A549 (cell line): ENCODE data around the gene TMEM240. TPM values are rescaled to one million over a fixed set of nuclear protein-coding genes. Genes with fewer than 3 reads are reported as not detected.

Experiments
- ATAC-seq, 2 experiments: fragments of 200-7000 bp in 1 of 2; fragments of >200 bp in 1 of 2; cut with Nextera tagmentation in 1 of 2; cut with Tn5 transposase in 1 of 2; 3 replicates each; pipeline versions ENCODE4 v1.8.0 to v1.9.1; 2018 to 2020; ENCODE audit warnings: mild to moderate bottlenecking in 1 of 2, moderate library complexity in 1 of 2
- CTCF ChIA-PET: fragments of 300-600 bp; sonication (Branson Sonifier 250); formaldehyde crosslinking; extraction: SDS; loops from one replicate; lab custom pipeline; 2021; ENCODE audit warnings: antibody characterized with exemption, inconsistent platforms; lab: Yijun Ruan, JAX
- POLR2A ChIA-PET: fragments of 350-600 bp; formaldehyde crosslinking; extraction: SDS; loops from one replicate; lab custom pipeline; 2021; ENCODE audit warnings: antibody characterized with exemption, inconsistent platforms; lab: Yijun Ruan, JAX
- DNase-seq, 2 experiments: peaks; one replicate each; pipeline versions ENCODE4 v3.0.0 to v3.0.0-alpha.2; 2011 to 2016; ENCODE audit warnings: low read depth in 1 of 2, low spot score in 1 of 2
- FAIRE-seq: peaks from 2 replicates; lab custom pipeline; 2011; peaks lifted over from hg19 to GRCh38; lab: Jason Lieb, UNC
- H3K27ac ChIP-seq, 2 experiments: fragments of >200 bp; sonication (Bioruptor Twin); formaldehyde crosslinking; 3 replicates each; pipeline ENCODE4 v1.5.1; 2016 to 2017
- H3K4me1 ChIP-seq: fragments of >200 bp; sonication (Bioruptor Twin); formaldehyde crosslinking; 3 replicates; pipeline ENCODE4 v1.6.1; 2016
- H3K4me2 ChIP-seq: fragments of >200 bp; sonication (Bioruptor Twin); formaldehyde crosslinking; 3 replicates; pipeline ENCODE4 v1.6.1; 2016
- H3K4me3 ChIP-seq: fragments of >200 bp; sonication (Bioruptor Twin); formaldehyde crosslinking; 3 replicates; pipeline ENCODE4 v1.5.1; 2016
- H3K9me3 ChIP-seq: fragments of >200 bp; sonication (Bioruptor Twin); formaldehyde crosslinking; 3 replicates; pipeline ENCODE4 v1.6.1; 2016
- BHLHE40 ChIP-seq: IDR thresholded peaks from 2 replicates; pipeline ENCODE4 v1.6.1; 2012; ENCODE audit warnings: low read depth, low read length, inconsistent platforms
- CHD2 ChIP-seq: fragments of 150-350 bp; IDR thresholded peaks from 2 replicates; pipeline ENCODE4 v1.6.1; 2014; ENCODE audit warnings: low read length; ENCODE audit not compliant: partially characterized antibody
- CHD4 ChIP-seq: fragments of 200-600 bp; sonication (generic); IDR thresholded peaks from 2 replicates; pipeline ENCODE4 v1.6.1; 2016; ENCODE audit warnings: antibody characterized with exemption, mild to moderate bottlenecking, borderline replicate concordance
- EHF ChIP-seq: fragments of 250-450 bp; sonication (Bioruptor Pico); IDR thresholded peaks from 2 replicates; pipeline ENCODE4 v1.5.0; 2020; ENCODE audit warnings: mild to moderate bottlenecking
- EHMT2 ChIP-seq: fragments of 200-600 bp; sonication (generic); IDR thresholded peaks from 2 replicates; pipeline ENCODE4 v1.6.1; 2016; ENCODE audit warnings: antibody characterized with exemption, low read depth, mild to moderate bottlenecking, moderate library complexity
- EP300 ChIP-seq, 2 experiments: fragments of >200 bp; sonication (Bioruptor Twin); formaldehyde crosslinking; IDR thresholded peaks; 2 replicates in 1 of 2; 3 replicates in 1 of 2; pipeline ENCODE4 v1.6.1; 2016 to 2017
- ESRRA ChIP-seq: fragments of 150-350 bp; IDR thresholded peaks from 2 replicates; pipeline ENCODE4 v1.6.1; 2014; ENCODE audit warnings: mild to moderate bottlenecking, low read length, borderline replicate concordance
- FOSL2 ChIP-seq, 2 experiments: fragments of 450-650 bp in 1 of 2; fragments of >200 bp in 1 of 2; sonication (Bioruptor Twin) in 1 of 2; formaldehyde crosslinking; IDR thresholded peaks; 2 replicates each; pipeline versions ENCODE4 v1.5.0 to v1.6.1; 2016 to 2020; ENCODE audit warnings: mild to moderate bottlenecking in 1 of 2, moderate library complexity in 1 of 2
- GATA3 ChIP-seq: IDR thresholded peaks from 2 replicates; pipeline ENCODE4 v1.6.1; 2012; ENCODE audit warnings: borderline replicate concordance
- JUN ChIP-seq, 2 experiments: fragments of >200 bp; sonication (Bioruptor Twin); formaldehyde crosslinking; IDR thresholded peaks; 2 replicates in 1 of 2; 3 replicates in 1 of 2; pipeline ENCODE4 v1.6.1; 2016 to 2017
- JUNB ChIP-seq: fragments of >200 bp; sonication (Bioruptor Twin); formaldehyde crosslinking; IDR thresholded peaks from 2 replicates; pipeline ENCODE4 v1.6.1; 2016
- KDM5A ChIP-seq: fragments of 200-600 bp; sonication (generic); IDR thresholded peaks from 2 replicates; pipeline ENCODE4 v1.6.1; 2016; ENCODE audit warnings: antibody characterized with exemption, mild to moderate bottlenecking
- MAFK ChIP-seq: fragments of 450-650 bp; IDR thresholded peaks from 2 replicates; pipeline ENCODE4 v1.6.1; 2014; ENCODE audit not compliant: partially characterized antibody
- NFE2L2 ChIP-seq: fragments of 150-350 bp; conservative IDR thresholded peaks from 2 replicates; pipeline ENCODE4 v1.6.1; 2014; ENCODE audit warnings: low read length
- NPAS2 ChIP-seq: fragments of 250-450 bp; sonication (Bioruptor Pico); IDR thresholded peaks from 2 replicates; pipeline ENCODE4 v1.8.0; 2022; ENCODE audit warnings: mild to moderate bottlenecking, moderate library complexity, borderline replicate concordance
- NR3C1 ChIP-seq: fragments of >200 bp; sonication (Bioruptor Twin); formaldehyde crosslinking; IDR thresholded peaks from 3 replicates; pipeline ENCODE4 v1.6.1; 2017
- RAD21 ChIP-seq, 2 experiments: fragments of >200 bp in 1 of 2; sonication (Bioruptor Twin) in 1 of 2; formaldehyde crosslinking in 1 of 2; IDR thresholded peaks in 1 of 2; conservative IDR thresholded peaks in 1 of 2; 2 replicates in 1 of 2; 3 replicates in 1 of 2; pipeline ENCODE4 v1.6.1; 2012 to 2018; ENCODE audit warnings: inconsistent platforms in 1 of 2
- ZFP36 ChIP-seq: fragments of 450-650 bp; IDR thresholded peaks from 2 replicates; pipeline ENCODE4 v1.6.1; 2014; ENCODE audit warnings: borderline replicate concordance; ENCODE audit not compliant: partially characterized antibody
- ZSCAN20 ChIP-seq: fragments of 250-450 bp; sonication (Bioruptor Pico); IDR thresholded peaks from 2 replicates; pipeline ENCODE4 v1.8.0; 2022; ENCODE audit warnings: mild to moderate bottlenecking, moderate library complexity
- WGBS: methylation state at CpG from one replicate; pipeline ENCODE4 v1.1.6; 2017; ENCODE audit errors: missing lambda C conversion rate; 5-methylcytosine and 5-hydroxymethylcytosine counted together
- polyA plus RNA-seq, 4 experiments: library from polyadenylated mRNA; depleted of rRNA in 3 of 4; stranded (reverse); fragments of >200 nt; fragmentation: RNase III in 1 of 4; extraction: RNeasy Plus Mini Kit Qiagen cat#74134 plus additional on column Dnase treatment in 1 of 4; gene quantifications; 2 replicates in 3 of 4; 3 replicates in 1 of 4; pipeline ENCODE4 v1.2.3, GENCODE V29; 2011 to 2017
- TF ChIP-seq, protein P1 (sequence below): fragments of >200 bp; sonication (Bioruptor Twin); formaldehyde crosslinking; IDR thresholded peaks from 3 replicates; pipeline ENCODE4 v1.6.1; 2016
- TF ChIP-seq, protein P2 (sequence below): IDR thresholded peaks from 2 replicates; pipeline ENCODE4 v1.6.1; 2012
- TF ChIP-seq, protein P3 (sequence below): fragments of 250-450 bp; sonication (Bioruptor Pico); IDR thresholded peaks from 2 replicates; pipeline ENCODE4 v1.5.0; 2020; ENCODE audit warnings: low read depth, mild to moderate bottlenecking, moderate library complexity
- TF ChIP-seq, protein P4 (sequence below): IDR thresholded peaks from 2 replicates; pipeline ENCODE4 v1.6.1; 2012; ENCODE audit warnings: low read depth, borderline replicate concordance
- TF ChIP-seq, protein P5 (sequence below): fragments of 150-350 bp; IDR thresholded peaks from 2 replicates; pipeline ENCODE4 v1.6.1; 2014; ENCODE audit warnings: low read depth, mild to moderate bottlenecking, low read length

The TMEM240 gene
- polyA plus RNA-seq, 2 of the 4 experiments (the other 2 are of a cell fraction) = 0.14 to 1.1 TPM

DNA sequence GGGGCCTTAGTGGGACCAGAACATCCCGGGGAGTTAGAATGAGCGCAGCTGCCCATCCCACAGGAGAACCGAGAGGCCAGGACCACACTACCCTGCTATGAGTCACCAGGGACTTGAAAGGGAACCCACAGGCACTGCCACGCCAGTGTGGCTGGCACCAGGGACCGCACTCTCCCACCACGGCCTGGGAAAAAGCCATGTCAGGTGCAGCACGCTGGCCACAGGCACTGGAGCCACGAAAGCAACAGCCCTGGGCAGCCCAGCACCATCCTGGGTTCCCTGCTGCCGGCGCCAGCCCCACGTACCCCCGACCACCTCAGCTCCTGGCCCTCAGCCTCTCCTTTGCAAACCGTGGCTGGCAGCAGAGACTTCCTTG is 14.1 kb upstream of the TMEM240 start:
- no peak; a peak in 2 of 6 replicates for ATAC-seq
- Histone ChIP-seq H3K4me3 (no peak overlapping the region), H3K4me1 (peaks cover 6% of the 10 kb centered on the region), H3K9me3 (no peaks in the 10 kb centered on the region), H3K27ac (no peak overlapping the region), H3K4me2 (no peak overlapping the region)
- POLR2A ChIA-PET = no interaction called here
- CTCF ChIA-PET = interaction anchor here (1.0 to 1.5 kb wide), 4 partner anchors 9 to 49 kb away, joined by 3 read pairs; no protein-coding TSS in a partner anchor
- WGBS = 86% methylated on average over 12 of the region's 13 CpGs
- TF ChIP-seq EP300 (IDR thresholded peaks at IDR 0.05) = no peak
- TF ChIP-seq BHLHE40 = no peak
- TF ChIP-seq NPAS2 = no peak
- no peak for TF ChIP-seq CHD2
- TF ChIP-seq CHD4 = no peak
- TF ChIP-seq RAD21 (conservative IDR thresholded peaks at IDR 0.05 in 1 of 2, IDR thresholded peaks at IDR 0.05 in 1 of 2) = no peak
- TF ChIP-seq MAFK = no peak
- no peak for TF ChIP-seq NR3C1
- no peak for TF ChIP-seq JUNB
- no peak for DNase-seq
- no peak for FAIRE-seq

DNA sequence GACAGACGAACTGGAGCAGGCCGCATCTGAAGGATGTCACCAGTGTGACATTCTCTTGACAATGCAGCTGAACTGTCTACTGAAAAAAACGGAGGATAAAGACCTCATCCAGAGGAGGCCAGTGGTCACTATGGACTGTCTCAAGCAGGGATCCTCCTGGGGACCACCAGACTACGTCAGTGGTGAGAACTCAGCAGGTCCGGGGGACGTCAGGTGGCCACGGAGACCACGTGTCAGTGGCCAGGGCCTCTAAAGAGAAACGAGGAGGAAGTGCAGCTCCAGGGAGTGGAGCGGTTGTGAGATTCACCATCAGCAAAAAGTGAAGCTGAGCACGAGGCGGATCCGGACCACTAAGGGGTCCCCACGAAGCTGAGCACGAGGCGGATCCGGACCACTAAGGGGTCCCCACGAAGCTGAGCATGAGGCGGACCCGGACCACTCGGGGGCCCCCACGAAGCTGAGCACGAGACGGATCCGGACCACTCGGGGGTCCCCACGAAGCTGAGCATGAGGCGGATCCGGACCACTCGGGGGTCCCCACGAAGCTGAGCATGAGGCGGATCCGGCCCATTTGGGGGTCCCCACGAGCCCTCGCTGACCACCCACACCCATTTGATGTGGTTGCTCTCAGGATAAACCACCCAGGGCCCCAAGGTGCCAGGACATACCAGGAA is 13.5 kb upstream of the TMEM240 start:
- no peak for DNase-seq
- no peak overlapping the region for H3K27ac ChIP-seq
- H3K9me3 ChIP-seq = no peaks in the 10 kb centered on the region
- H3K4me1 ChIP-seq = peaks cover 6% of the 10 kb centered on the region
- no peak for ATAC-seq
- ChIA-PET POLR2A (no interaction called here), CTCF (interaction anchor here (1.0 to 1.5 kb wide), 2 partner anchors 9 to 50 kb away, joined by 3 read pairs; no protein-coding TSS in a partner anchor)
- no peak overlapping the region for H3K4me2 ChIP-seq
- TF ChIP-seq ZFP36 = no peak
- TF ChIP-seq ESRRA = no peak
- TF ChIP-seq, all 56 proteins: peak for 0
- no peak for FAIRE-seq
- 94% methylated on average over 35 of the region's 35 CpGs for WGBS
- no peak overlapping the region for H3K4me3 ChIP-seq

DNA sequence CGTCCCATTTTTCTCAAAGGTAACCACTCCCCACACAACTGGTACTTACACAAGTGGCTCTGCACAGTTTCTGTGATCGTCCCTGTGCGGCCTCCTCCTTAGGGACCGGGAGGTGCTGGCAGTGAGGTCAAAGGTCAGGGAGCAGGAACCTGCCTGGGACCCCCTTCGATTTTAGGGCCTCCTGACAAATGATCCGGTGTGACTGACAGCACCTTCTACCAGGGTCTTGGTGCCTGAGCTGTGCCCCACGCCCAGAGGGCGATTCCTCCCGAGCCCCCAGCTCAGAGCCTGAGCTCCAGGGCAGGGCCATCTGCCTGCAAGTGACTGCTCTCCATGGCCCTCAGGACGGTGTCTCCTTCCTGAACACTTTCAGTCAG is 11.8 kb upstream of the TMEM240 start:
- 86% methylated on average over 10 of the region's 10 CpGs for WGBS
- POLR2A ChIA-PET = no interaction called here
- no peak for TF ChIP-seq ZFP36
- TF ChIP-seq, protein P1, sequence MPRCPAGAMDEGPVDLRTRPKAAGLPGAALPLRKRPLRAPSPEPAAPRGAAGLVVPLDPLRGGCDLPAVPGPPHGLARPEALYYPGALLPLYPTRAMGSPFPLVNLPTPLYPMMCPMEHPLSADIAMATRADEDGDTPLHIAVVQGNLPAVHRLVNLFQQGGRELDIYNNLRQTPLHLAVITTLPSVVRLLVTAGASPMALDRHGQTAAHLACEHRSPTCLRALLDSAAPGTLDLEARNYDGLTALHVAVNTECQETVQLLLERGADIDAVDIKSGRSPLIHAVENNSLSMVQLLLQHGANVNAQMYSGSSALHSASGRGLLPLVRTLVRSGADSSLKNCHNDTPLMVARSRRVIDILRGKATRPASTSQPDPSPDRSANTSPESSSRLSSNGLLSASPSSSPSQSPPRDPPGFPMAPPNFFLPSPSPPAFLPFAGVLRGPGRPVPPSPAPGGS = no peak
- no peak for TF ChIP-seq FOSL2 (IDR thresholded peaks at IDR 0.05)
- TF ChIP-seq FOSL2 (CRISPR knock-in tag; IDR thresholded peaks at IDR 0.05) = no peak
- TF ChIP-seq GATA3 = no peak
- TF ChIP-seq, protein P2, sequence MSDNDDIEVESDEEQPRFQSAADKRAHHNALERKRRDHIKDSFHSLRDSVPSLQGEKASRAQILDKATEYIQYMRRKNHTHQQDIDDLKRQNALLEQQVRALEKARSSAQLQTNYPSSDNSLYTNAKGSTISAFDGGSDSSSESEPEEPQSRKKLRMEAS = no peak
- no peak for TF ChIP-seq KDM5A
- no peak for TF ChIP-seq EHF (CRISPR knock-in tag)
- no peak for TF ChIP-seq NFE2L2
- TF ChIP-seq NPAS2 = no peak
- no peak for TF ChIP-seq ZSCAN20 (CRISPR knock-in tag)
- no peak for TF ChIP-seq JUN (IDR thresholded peaks at IDR 0.05)
- TF ChIP-seq, protein P3, sequence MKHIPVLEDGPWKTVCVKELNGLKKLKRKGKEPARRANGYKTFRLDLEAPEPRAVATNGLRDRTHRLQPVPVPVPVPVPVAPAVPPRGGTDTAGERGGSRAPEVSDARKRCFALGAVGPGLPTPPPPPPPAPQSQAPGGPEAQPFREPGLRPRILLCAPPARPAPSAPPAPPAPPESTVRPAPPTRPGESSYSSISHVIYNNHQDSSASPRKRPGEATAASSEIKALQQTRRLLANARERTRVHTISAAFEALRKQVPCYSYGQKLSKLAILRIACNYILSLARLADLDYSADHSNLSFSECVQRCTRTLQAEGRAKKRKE (CRISPR knock-in tag) = no peak
- TF ChIP-seq, protein P4, sequence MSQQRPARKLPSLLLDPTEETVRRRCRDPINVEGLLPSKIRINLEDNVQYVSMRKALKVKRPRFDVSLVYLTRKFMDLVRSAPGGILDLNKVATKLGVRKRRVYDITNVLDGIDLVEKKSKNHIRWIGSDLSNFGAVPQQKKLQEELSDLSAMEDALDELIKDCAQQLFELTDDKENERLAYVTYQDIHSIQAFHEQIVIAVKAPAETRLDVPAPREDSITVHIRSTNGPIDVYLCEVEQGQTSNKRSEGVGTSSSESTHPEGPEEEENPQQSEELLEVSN = no peak
- TF ChIP-seq, protein P5, sequence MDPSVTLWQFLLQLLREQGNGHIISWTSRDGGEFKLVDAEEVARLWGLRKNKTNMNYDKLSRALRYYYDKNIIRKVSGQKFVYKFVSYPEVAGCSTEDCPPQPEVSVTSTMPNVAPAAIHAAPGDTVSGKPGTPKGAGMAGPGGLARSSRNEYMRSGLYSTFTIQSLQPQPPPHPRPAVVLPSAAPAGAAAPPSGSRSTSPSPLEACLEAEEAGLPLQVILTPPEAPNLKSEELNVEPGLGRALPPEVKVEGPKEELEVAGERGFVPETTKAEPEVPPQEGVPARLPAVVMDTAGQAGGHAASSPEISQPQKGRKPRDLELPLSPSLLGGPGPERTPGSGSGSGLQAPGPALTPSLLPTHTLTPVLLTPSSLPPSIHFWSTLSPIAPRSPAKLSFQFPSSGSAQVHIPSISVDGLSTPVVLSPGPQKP = no peak
- TF ChIP-seq EHMT2 = no peak

More for the DNA sequence above, 11.8 kb upstream of the TMEM240 start:
- Histone ChIP-seq H3K4me1 (peaks cover 6% of the 10 kb centered on the region), H3K4me3 (no peak overlapping the region), H3K27ac (no peak overlapping the region), H3K9me3 (no peaks in the 10 kb centered on the region), H3K4me2 (no peak overlapping the region)
- FAIRE-seq (no peak), ATAC-seq (no peak), DNase-seq (no peak)
- CTCF ChIA-PET = interaction anchor here (1.1 to 2.2 kb wide), 2 partner anchors 10 to 20 kb away, joined by 3 to 10 read pairs; no protein-coding TSS in a partner anchor
